Retinal pigment epithelial cell (primary cell): ENCODE results near the gene NUSAP1.

Source experiments
- DNase-seq: peaks from one replicate; pipeline ENCODE4 v3.0.0-alpha.2; 2010; ENCODE audit warnings: low read depth
- H3K4me3 ChIP-seq: 2 replicates; pipeline ENCODE4 v1.5.1; 2011; ENCODE audit warnings: mild to moderate bottlenecking, low read length, control low read depth, moderate library complexity
- TF ChIP-seq, protein P1 (sequence below): conservative IDR thresholded peaks from 2 replicates; pipeline ENCODE4 v1.5.1; 2011; ENCODE audit warnings: low read depth, low read length, control low read depth, inconsistent platforms

NUSAP1 gene

DNA sequence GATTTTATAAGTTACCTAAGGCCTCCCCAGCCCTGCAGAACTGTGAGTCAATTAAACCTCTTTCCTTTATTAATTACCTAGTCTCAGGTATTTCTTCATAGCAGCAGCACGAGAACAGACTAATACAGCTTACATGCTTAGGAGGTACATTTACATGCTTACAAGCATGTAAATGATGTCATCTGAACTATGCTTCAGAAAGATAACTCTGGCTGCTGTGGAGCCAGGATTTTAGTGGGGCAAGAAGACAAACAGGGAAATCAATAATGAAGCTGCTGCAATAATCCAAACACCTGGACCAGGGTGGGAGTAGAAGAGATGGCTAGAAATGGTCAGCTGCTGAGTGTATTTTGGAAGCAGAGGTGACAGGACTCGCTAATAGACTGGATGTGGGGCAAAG, 60.0 kb downstream of the NUSAP1 start:
- no peak for DNase-seq
- H3K4me3 ChIP-seq: no peak overlapping the region
- TF ChIP-seq, protein P1, sequence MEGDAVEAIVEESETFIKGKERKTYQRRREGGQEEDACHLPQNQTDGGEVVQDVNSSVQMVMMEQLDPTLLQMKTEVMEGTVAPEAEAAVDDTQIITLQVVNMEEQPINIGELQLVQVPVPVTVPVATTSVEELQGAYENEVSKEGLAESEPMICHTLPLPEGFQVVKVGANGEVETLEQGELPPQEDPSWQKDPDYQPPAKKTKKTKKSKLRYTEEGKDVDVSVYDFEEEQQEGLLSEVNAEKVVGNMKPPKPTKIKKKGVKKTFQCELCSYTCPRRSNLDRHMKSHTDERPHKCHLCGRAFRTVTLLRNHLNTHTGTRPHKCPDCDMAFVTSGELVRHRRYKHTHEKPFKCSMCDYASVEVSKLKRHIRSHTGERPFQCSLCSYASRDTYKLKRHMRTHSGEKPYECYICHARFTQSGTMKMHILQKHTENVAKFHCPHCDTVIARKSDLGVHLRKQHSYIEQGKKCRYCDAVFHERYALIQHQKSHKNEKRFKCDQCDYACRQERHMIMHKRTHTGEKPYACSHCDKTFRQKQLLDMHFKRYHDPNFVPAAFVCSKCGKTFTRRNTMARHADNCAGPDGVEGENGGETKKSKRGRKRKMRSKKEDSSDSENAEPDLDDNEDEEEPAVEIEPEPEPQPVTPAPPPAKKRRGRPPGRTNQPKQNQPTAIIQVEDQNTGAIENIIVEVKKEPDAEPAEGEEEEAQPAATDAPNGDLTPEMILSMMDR: no peak

DNA sequence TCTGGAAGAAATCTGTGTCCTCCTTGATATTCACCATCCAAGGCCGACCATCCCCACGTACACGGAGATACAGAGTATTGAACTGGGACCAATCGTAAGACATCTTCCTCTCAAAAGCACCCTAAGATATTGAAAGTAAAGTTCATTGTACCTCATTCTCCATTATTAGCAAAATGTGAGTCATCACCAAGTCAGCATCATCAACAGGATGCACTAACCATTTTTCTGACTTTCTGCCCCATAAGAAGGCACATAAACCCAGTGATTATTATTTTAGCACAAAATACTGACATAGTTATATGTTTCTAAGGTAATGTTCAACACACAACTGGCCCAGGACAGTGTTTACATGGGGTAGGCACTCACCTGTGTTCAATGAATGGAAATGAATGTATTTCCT, 62.2 kb downstream of the NUSAP1 start:
- no peak for DNase-seq
- TF ChIP-seq, protein P1: no peak
- H3K4me3 ChIP-seq: no peak overlapping the region

GRCh38 chr15:41396111-41396510, 63.4 kb downstream of the NUSAP1 start:
- no peak for DNase-seq
- no peak overlapping the region for H3K4me3 ChIP-seq

DNA sequence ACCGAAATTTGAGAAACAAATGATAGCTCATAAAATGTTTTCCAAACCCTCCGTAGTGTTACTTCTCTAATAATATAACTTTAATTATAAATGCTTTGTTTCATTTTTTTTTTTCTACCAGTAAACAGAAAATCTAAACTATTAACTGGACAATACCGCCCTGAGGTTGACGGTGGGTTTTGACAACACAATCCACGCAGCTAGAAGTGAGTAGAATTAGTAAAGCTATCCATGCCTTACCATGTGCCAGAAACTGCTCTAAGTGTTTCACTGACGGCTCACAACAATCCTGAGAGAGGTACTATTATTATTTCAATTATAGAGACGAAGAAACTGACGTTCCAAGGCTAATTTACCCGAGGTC, 69.2 kb downstream of the NUSAP1 start:
- TF ChIP-seq, protein P1: no peak
- H3K4me3 ChIP-seq: peak overlapping the region; percentile 95
- DNase-seq: no peak

More at GRCh38 chr15:41396111-41396510, 63.4 kb downstream of the NUSAP1 start:
- TF ChIP-seq, protein P1: no peak

- TF ChIP-seq, protein P1: no peak
- H3K4me3 ChIP-seq: no peak overlapping the region
- DNase-seq: no peak
Observed at GRCh38 chr15:41407341-41407740, 74.7 kb downstream of the NUSAP1 start.

- peak; percentile 37 for DNase-seq
- TF ChIP-seq, protein P1: no peak
Observed at GRCh38 chr15:41408234-41408641, 75.6 kb downstream of the NUSAP1 start.

DNA sequence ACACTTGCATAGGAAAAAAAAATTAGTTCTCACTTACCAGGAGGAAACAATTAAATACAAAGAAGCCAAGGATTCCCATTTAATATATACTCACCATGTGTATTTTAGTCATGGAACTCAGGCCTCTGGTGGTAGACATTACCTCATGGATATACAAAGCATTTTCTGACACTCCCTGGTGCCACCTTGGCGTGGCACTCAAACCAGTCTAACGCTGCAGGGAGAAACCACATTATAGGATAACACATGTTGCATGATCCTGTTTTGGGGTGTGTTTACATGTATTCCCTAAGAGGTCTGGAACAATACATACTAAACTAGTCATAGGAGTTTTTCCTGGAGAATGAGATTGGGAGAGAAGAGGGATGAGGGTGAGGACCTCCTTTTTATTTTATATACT, 78.3 kb downstream of the NUSAP1 start:
- TF ChIP-seq, protein P1: no peak
- DNase-seq: no peak
- H3K4me3 ChIP-seq: no peak overlapping the region

More at GRCh38 chr15:41408234-41408641, 75.6 kb downstream of the NUSAP1 start:
- H3K4me3 ChIP-seq: no peak overlapping the region
